ENCODE results near the gene TMEM229B. TPM values are rescaled to one million over a fixed set of nuclear protein-coding genes. Genes with fewer than 3 reads are reported as not detected.

TMEM229B gene
- total RNA-seq, 2 donors from 2014 or later: 6.9 to 11.3 TPM

DNA sequence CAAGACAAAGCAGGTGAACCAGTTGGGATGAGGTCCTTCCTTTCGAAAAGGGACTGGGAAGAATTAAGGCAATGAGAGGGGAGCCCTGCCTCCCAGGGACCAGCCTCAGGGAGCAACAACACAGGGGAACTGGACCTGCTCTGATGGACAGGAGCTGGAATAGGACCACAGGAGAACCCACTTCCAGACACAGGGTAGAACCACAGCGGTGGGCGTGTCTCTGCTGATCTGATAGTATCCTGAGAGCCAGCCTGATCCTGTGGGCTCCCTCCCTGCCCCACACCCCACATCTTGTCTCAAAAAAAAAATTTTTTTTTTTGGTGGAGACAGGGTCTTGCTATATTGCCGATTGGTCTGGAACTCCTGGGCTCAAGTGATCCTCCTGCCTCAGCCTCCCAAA is 62.9 kb downstream of the TMEM229B start:
- Histone ChIP-seq H3K27ac (no peak overlapping the region), H3K36me3 (no peaks in the 10 kb centered on the region), H3K9ac (ENCODE audit: low read depth in 2 of 2, low read length in 2 of 2) (no peak overlapping the region), H3K4me1 (peaks cover 9% of the 10 kb centered on the region), H3K4me3 (no peak overlapping the region), H3K27me3 (no peaks in the 10 kb centered on the region), H3K9me3 (no peaks in the 10 kb centered on the region)
- TF ChIP-seq, protein P1, sequence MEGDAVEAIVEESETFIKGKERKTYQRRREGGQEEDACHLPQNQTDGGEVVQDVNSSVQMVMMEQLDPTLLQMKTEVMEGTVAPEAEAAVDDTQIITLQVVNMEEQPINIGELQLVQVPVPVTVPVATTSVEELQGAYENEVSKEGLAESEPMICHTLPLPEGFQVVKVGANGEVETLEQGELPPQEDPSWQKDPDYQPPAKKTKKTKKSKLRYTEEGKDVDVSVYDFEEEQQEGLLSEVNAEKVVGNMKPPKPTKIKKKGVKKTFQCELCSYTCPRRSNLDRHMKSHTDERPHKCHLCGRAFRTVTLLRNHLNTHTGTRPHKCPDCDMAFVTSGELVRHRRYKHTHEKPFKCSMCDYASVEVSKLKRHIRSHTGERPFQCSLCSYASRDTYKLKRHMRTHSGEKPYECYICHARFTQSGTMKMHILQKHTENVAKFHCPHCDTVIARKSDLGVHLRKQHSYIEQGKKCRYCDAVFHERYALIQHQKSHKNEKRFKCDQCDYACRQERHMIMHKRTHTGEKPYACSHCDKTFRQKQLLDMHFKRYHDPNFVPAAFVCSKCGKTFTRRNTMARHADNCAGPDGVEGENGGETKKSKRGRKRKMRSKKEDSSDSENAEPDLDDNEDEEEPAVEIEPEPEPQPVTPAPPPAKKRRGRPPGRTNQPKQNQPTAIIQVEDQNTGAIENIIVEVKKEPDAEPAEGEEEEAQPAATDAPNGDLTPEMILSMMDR (IDR thresholded peaks at IDR 0.05): no peak
- no peak for DNase-seq
- intact Hi-C loops (cut with DNase I): loop anchor here (5.0 to 10.0 kb wide), 3 partner anchors 147 to 279 kb away; partner anchors contain the start of gene RDH12

DNA sequence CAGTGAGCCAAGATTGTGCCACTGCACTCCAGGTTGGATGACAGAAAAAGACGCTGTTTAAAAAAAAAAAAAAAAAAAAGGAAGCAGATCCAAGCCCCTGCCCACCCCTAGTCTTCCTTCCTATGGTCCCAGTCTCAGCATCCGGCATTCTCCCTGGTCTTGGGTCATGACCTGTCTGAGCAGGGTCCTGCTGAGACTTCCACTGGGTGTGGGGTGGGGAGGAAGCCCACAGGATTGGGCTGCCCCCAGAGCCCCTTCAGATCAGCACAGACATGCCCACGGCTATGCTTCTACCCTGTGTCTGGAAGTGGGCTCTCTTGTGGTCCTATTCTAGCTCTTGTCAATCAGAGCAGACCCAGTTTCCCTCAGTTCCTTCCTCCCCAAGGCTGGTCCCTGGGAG is 64.0 kb downstream of the TMEM229B start:
- no peak overlapping the region for H3K4me3 ChIP-seq
- DNase-seq: no peak
- intact Hi-C loops (cut with DNase I): loop anchor here (10.0 kb wide), 2 partner anchors 240 to 280 kb away; partner anchors contain the start of gene RDH12
- H3K9me3 ChIP-seq: no peaks in the 10 kb centered on the region
- TF ChIP-seq, protein P1 (IDR thresholded peaks at IDR 0.05): no peak
- H3K27me3 ChIP-seq: no peaks in the 10 kb centered on the region
- H3K4me1 ChIP-seq: peaks cover 9% of the 10 kb centered on the region
- no peak overlapping the region for H3K9ac ChIP-seq (ENCODE audit: low read depth in 2 of 2, low read length in 2 of 2)
- H3K36me3 ChIP-seq: no peaks in the 10 kb centered on the region
- no peak overlapping the region for H3K27ac ChIP-seq

DNA sequence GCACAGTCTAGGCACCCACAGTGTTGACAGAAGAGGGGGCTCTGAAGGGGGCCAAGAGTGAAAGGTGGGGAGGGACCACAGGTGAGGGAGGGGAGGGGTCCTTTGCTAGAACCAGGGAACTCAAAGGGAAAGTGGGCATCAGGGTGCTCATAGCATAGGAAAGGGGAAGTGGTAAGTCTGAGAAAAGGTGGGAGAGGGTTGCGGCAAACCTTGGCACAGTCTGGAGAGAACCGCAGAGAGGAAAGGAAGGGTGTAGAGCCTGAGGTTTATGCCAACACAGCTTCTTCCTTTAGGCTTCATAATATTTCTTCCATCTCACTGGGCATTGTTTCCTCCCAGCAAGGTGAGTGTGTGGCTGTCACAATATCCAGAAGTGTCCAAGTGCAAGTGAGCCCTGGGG is 65.1 kb downstream of the TMEM229B start:
- Histone ChIP-seq H3K36me3 (no peaks in the 10 kb centered on the region), H3K9ac (ENCODE audit: low read depth in 2 of 2, low read length in 2 of 2) (no peak overlapping the region), H3K4me3 (no peak overlapping the region), H3K27me3 (no peaks in the 10 kb centered on the region), H3K4me1 (peaks cover 7% of the 10 kb centered on the region), H3K9me3 (no peaks in the 10 kb centered on the region), H3K27ac (no peak overlapping the region)
- DNase-seq: no peak
- TF ChIP-seq, protein P1 (IDR thresholded peaks at IDR 0.05): no peak
- intact Hi-C loops (cut with DNase I): loop anchor here (10.0 kb wide), 2 partner anchors 241 to 281 kb away; partner anchors contain the start of gene RDH12

DNA sequence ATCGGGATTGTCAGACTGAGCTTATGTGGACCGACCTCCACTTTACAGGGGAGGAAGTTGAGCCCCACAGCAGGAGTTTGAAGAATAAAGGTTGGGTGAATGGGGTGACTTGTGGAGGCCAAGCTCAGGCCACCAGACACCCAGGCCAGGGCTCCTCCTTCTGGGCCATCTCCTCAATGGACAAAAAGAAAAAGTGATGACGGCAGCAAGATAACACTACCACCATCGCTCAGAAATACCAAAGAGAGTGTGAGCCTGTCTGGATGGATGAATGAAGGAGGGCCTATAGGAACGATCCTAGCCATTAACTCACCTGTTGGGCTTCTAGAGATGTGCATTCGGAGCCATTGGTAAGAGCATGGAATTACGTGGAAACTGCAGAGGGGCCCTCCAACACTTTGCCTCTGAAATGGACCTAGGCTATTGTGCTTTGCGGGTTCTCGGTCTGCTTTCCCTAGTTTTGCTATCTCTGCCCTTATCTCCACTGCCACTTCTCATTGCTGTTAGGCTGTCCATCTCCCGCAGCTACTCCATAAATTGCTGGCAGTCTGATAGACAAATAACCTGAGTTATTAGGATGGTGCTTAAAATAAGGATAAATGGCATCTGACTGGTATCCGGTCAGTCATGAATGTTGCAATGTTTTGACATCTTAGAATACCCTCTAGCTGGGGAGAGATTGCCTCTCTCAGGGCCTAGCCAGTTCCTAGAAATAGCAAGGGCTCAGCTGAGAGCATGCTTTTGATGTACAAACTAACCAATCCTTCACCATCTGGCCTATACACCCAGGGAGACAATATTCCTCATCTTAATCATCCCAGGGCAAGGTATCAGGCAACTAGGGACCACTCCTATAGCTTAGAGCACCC is 66.9 kb downstream of the TMEM229B start:
- no peak for DNase-seq
- no peak overlapping the region for H3K27ac ChIP-seq
- H3K9ac ChIP-seq (ENCODE audit: low read depth in 2 of 2, low read length in 2 of 2): no peak overlapping the region
- H3K4me3 ChIP-seq: no peak overlapping the region
- no peaks in the 10 kb centered on the region for H3K9me3 ChIP-seq
- intact Hi-C loops (cut with DNase I): loop anchor here (10.0 kb wide), 2 partner anchors 243 to 283 kb away; partner anchors contain the start of gene RDH12
- no peaks in the 10 kb centered on the region for H3K36me3 ChIP-seq
- no peaks in the 10 kb centered on the region for H3K27me3 ChIP-seq
- TF ChIP-seq, protein P1 (IDR thresholded peaks at IDR 0.05): no peak
- no peaks in the 10 kb centered on the region for H3K4me1 ChIP-seq

Small RNA genes within 50 kb of the gene (microRNA-seq; reads per million reads assigned to microRNA genes)
- gene MIR5694: not detected

Other genes with a start within 250 kb of the TMEM229B start
- gene PALS1, start 247.3 kb downstream of the TMEM229B start, total RNA-seq: 10 to 100 TPM; 35.5 to 45.2 TPM
- 100 to 1,000 TPM in 1 of 2 donors, 10 to 100 TPM in 1; 75.8 to 106 TPM for gene ATP6V1D, start 128.9 kb downstream of the TMEM229B start, total RNA-seq
- gene EIF2S1, start 128.4 kb downstream of the TMEM229B start, total RNA-seq: 100 to 1,000 TPM in 1 of 2 donors, 10 to 100 TPM in 1; 73.7 to 130 TPM
- 10 to 100 TPM; 71.6 to 84.0 TPM for gene PLEK2, start 76.6 kb downstream of the TMEM229B start, total RNA-seq
- 10 to 100 TPM; 47.1 to 63.1 TPM for gene PLEKHH1, start 44.6 kb upstream of the TMEM229B start, total RNA-seq
- gene PIGH, start 111.5 kb upstream of the TMEM229B start, total RNA-seq: 10 to 100 TPM; 16.3 to 17.1 TPM
- 10 to 100 TPM in 1 of 2 donors, 1 to 10 TPM in 1; 4.7 to 11.5 TPM for gene ARG2, start 131.2 kb upstream of the TMEM229B start, total RNA-seq
- 100 to 1,000 TPM; 116 to 121 TPM for gene VTI1B, start 185.9 kb upstream of the TMEM229B start, total RNA-seq
- gene RDH11, start 207.0 kb upstream of the TMEM229B start, total RNA-seq: 10 to 100 TPM; 60.0 to 81.7 TPM
- not detected for gene RDH12, start 213.2 kb upstream of the TMEM229B start, total RNA-seq

All from colonic mucosa (tissue), 4 donors.